Measurements from ENCODE around the gene TTLL11.

- TF ChIP-seq RAD21 (IDR thresholded peaks at IDR 0.05), result no peak
- no peak for TF ChIP-seq CTCF (IDR thresholded peaks at IDR 0.05; ENCODE audit: low read depth, low read length, missing input control)
- no peak for TF ChIP-seq MAX (IDR thresholded peaks at IDR 0.05)
- no peak for TF ChIP-seq ZBTB33 (IDR thresholded peaks at IDR 0.05)
- no peak for TF ChIP-seq FOXA1 (IDR thresholded peaks at IDR 0.05)
- TF ChIP-seq TAF1 (conservative IDR thresholded peaks at IDR 0.05), result no peak
- TF ChIP-seq RXRA (IDR thresholded peaks at IDR 0.05), result no peak
- no peak for TF ChIP-seq YY1 (IDR thresholded peaks at IDR 0.05)
- no peak for TF ChIP-seq EGR1 (IDR thresholded peaks at IDR 0.05; ENCODE audit: low read depth in 2 of 2)
- TF ChIP-seq ATF3 (IDR thresholded peaks at IDR 0.05), result no peak
- no peak for TF ChIP-seq REST (IDR thresholded peaks at IDR 0.05)
These were observed 251.1 kb downstream of the TTLL11 start for GRCh38 chr9:121841771-121842611.
